ENCODE results near the gene EMID1. TPM values are rescaled to one million over a fixed set of nuclear protein-coding genes. Genes with fewer than 3 reads are reported as not detected.
"Not testable (repeated sequence)": the region's sequence is repeated elsewhere in the genome, so short reads cannot be mapped to it uniquely, and the experiment has no call there.

Gene EMID1
- total RNA-seq, 1 experiment from 2014 or later = 6.1 TPM

DNA sequence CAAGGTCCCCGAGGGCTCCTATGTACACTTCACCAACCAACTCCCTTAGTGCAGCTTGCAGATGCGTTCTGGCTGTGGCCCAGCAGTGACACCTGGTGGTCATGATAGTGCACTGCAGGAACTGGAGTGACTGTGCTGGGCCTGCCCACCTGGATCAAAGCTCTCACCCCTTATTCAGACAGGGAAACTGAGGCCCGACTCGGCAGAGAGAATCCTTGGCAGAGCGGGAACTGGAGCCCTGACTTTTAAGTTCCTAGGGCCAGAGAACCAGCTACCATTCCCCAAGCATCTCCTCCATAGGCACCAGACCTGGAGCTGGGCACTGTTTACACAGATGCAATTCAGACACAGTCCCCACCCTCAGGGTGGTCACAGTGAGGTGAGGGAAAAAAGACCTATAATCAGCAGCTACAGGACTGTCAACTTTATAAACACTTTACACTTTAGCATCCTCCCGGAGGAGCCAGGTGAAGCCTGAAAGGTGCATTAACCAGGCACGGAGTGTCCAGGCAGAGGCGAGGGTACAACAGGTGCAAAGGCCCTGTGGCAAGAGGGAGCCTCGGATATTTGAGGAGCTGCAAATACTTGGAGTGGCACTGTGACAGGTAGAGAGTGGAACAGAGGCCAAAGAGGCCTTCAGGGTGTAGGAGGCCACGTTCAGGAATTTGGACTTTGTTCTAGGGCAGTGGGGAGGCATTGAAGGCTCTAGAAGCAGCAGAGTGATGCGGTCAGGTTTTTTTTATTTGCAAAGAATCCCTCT, 40.1 kb downstream of the EMID1 start:
- Mint-ChIP-seq H3K4me3 (no peak overlapping the region), H3K27ac (no peak overlapping the region), H3K36me3 (peaks cover 23% of the 10 kb centered on the region), H3K9me3 (peaks cover 19% of the 10 kb centered on the region), H3K4me1 (no peaks in the 10 kb centered on the region), H3K27me3 (ENCODE audit: low read depth) (peaks cover 16% of the 10 kb centered on the region)
- ChIA-PET CTCF (interaction anchor here (0.5 to 8.4 kb wide), 64 partner anchors 10 to 815 kb away, joined by 3 to 171 read pairs (median 5); partner anchors contain the start of genes C22orf31, EMID1, GAS2L1 and KREMEN1), POLR2A (interaction anchor here (0.5 to 1.0 kb wide), 3 partner anchors 17 to 192 kb away, joined by 3 to 12 read pairs (median 3); no protein-coding TSS in a partner anchor)
- DNase-seq (ENCODE audit: low spot score) (peak; percentile 80), ATAC-seq (peak; percentile 95)
- TF ChIP-seq GRHL2 (CRISPR knock-in tag; IDR thresholded peaks at IDR 0.05; ENCODE audit: insufficient replicate concordance, severe bottlenecking) = no peak
- peak; percentile 99 for TF ChIP-seq CTCF (IDR thresholded peaks at IDR 0.05)

DNA sequence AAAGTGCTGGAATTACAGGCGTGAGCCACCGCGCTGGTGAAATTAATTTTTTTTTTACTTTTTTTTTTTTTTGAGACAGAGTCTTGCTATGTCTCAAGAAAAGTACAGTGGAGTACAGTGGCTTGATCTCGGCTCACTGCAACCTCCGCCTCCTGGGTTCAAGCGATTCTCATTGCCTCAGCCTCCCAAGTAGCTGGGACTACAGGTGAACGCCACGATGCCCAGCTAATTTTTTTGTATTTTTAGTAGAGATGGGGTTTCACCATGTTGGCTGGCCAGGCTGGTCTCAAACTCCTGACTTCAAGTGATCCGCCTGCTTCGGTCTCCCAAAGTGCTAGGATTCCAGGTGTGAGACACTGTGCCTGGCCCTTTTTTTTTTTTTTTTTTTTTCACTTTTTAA, 42.2 kb downstream of the EMID1 start:
- H3K36me3 Mint-ChIP-seq; H3K9me3 Mint-ChIP-seq; ATAC-seq; DNase-seq (ENCODE audit: low spot score); H3K4me3 Mint-ChIP-seq; H3K27me3 Mint-ChIP-seq (ENCODE audit: low read depth); H3K27ac Mint-ChIP-seq; H3K4me1 Mint-ChIP-seq: not testable (repeated sequence)
- ChIA-PET POLR2A (interaction anchor here (0.7 kb wide), 2 partner anchors 51 to 641 kb away, joined by 3 to 4 read pairs; no protein-coding TSS in a partner anchor), CTCF (interaction anchor here (3.3 to 8.4 kb wide), 2 partner anchors 10 to 43 kb away, joined by 52 to 171 read pairs; partner anchors contain the start of gene EMID1)

GRCh38 chr22:29251265-29251664, 45.6 kb downstream of the EMID1 start:
- Mint-ChIP-seq H3K4me3 (no peak overlapping the region), H3K36me3 (no peaks in the 10 kb centered on the region), H3K4me1 (peaks cover 3% of the 10 kb centered on the region; the same call in 1 of the 2 replicates), H3K27me3 (ENCODE audit: low read depth) (no peaks in the 10 kb centered on the region; the same call in 1 of the 2 replicates), H3K9me3 (no peaks in the 10 kb centered on the region), H3K27ac (no peak overlapping the region)
- ATAC-seq (no peak), DNase-seq (ENCODE audit: low spot score) (no peak)
- ChIA-PET POLR2A (no interaction called here), CTCF (no interaction called here)
- TF ChIP-seq, protein P1, sequence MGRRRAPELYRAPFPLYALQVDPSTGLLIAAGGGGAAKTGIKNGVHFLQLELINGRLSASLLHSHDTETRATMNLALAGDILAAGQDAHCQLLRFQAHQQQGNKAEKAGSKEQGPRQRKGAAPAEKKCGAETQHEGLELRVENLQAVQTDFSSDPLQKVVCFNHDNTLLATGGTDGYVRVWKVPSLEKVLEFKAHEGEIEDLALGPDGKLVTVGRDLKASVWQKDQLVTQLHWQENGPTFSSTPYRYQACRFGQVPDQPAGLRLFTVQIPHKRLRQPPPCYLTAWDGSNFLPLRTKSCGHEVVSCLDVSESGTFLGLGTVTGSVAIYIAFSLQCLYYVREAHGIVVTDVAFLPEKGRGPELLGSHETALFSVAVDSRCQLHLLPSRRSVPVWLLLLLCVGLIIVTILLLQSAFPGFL (CRISPR knock-in tag; IDR thresholded peaks at IDR 0.05; ENCODE audit: borderline replicate concordance) = no peak
- TF ChIP-seq TEAD1 (CRISPR knock-in tag; IDR thresholded peaks at IDR 0.05) = no peak

DNA sequence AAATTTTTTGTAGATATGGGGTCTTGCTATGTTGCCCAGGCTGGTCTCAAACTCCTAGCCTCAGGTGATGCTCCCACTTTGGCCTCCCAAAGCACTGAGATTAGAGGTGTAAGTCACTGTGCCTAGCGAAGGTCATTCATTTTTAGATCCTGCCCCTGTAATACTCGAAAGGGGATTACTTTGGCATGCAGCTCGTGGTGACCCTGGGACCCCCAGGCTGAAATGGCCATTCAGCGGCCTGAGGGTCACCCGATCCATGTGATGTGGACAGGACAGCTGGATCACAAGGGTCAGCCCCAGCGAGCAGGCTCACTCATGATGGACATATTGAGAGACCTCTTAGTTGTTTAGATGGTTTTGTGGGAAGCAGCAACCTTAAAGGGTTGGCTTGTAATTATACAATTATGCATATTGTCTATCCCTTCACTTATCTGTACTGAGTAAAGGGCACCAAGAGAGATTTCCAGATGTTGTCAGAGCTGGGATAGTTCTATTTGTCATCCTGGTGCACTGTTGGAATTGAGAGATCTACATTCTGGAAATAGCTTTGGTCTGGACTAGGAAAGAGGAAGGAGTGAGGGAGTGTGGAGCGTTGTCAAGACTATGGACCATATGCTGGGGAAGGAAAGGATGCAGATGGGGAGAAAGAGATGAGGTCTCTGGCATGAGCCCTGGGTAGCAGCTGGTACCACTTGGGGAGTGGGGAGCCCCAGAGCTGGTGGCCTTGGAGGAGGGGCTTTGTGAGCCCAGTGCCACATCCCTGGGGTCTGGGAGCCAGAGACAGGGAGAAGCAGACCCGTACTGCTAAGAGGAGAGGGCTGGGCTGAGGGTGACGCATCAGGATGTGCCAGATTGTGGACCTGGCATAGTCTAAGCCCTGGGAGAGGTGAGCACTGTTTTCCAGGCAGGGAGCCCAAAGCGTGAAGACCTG, 46.5 kb downstream of the EMID1 start:
- CTCF ChIA-PET = interaction anchor here (0.5 kb wide), 1 partner anchor 62 kb away, joined by 3 read pairs; no protein-coding TSS in a partner anchor
- POLR2A ChIA-PET = no interaction called here
- H3K9me3 Mint-ChIP-seq = no peaks in the 10 kb centered on the region
- no peak overlapping the region for H3K27ac Mint-ChIP-seq
- no peak overlapping the region for H3K4me3 Mint-ChIP-seq
- no peak for TF ChIP-seq CTCF (IDR thresholded peaks at IDR 0.05)
- no peaks in the 10 kb centered on the region; the same call in 1 of the 2 replicates for H3K27me3 Mint-ChIP-seq (ENCODE audit: low read depth)
- H3K4me1 Mint-ChIP-seq = peaks cover 3% of the 10 kb centered on the region; the same call in 1 of the 2 replicates
- H3K36me3 Mint-ChIP-seq = no peaks in the 10 kb centered on the region
- DNase-seq (ENCODE audit: low spot score) = no peak
- ATAC-seq = no peak

All from WTC11 (cell line).